CD4-positive, alpha-beta T cell treated with Interleukin-17A for 4 hours (primary cell): Measurements from ENCODE around the gene LTB4R.
"Not testable (repeated sequence)": the region's sequence is repeated elsewhere in the genome, so short reads cannot be mapped to it uniquely, and the experiment has no call there.

Experiments
- DNase-seq: peaks from one replicate; pipeline ENCODE4 v3.0.0-alpha.2; 2020; ENCODE audit warnings: mixed read lengths

LTB4R gene

DNA sequence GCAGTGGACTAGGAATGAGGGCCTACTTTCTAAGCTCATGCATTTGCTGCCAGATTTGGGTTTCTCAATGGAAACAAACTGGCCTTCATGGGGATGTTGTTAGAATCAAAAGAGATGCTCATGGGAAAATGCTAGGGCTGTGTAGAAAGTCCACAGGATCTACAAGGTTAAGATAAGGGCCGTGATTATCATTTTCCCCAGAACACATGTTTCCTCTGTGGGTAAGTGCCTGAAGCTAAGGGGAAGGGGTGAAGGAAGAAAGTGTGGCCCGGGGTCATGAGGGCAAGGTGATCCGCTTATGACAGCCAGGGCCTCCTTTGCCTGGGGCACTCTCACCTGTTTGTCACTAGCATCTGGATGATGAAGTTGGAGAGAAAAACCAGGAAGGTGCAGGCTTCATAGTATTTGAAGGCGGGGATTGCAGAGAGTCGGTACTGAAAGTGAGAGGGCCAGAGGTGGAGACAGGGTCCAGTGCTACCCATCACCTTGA, 13.8 kb downstream of the LTB4R start:
- DNase-seq: no peak

GRCh38 chr14:24325963-24326362, 14.7 kb downstream of the LTB4R start:
- no peak for DNase-seq

DNA sequence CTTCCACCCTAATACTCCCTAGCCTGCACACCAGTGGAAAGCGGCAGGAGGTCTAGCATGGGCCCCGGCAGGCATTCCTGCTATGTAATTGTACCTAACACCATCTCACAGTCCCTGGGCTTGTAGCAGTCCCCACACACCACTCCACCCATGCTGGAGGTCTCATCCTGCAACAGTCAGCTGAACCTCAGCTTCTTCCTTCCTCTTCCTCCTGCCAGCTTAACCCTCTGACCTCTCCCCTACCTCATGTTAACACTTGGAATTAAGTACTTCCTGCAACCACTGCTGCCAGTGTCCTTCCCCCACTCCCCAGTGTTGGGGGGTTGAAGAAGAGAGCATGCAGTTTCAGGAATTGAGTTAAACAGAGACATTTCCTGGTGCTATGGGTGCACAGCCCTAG, 16.0 kb downstream of the LTB4R start:
- DNase-seq: no peak

- not testable (repeated sequence) for DNase-seq
Measured at GRCh38 chr14:24327914-24328313, 16.6 kb downstream of the LTB4R start.

GRCh38 chr14:24329073-24329663, 17.9 kb downstream of the LTB4R start:
- no peak for DNase-seq

- DNase-seq: peak; percentile 56
Measured at GRCh38 chr14:24329736-24330135, 18.4 kb downstream of the LTB4R start.

DNA sequence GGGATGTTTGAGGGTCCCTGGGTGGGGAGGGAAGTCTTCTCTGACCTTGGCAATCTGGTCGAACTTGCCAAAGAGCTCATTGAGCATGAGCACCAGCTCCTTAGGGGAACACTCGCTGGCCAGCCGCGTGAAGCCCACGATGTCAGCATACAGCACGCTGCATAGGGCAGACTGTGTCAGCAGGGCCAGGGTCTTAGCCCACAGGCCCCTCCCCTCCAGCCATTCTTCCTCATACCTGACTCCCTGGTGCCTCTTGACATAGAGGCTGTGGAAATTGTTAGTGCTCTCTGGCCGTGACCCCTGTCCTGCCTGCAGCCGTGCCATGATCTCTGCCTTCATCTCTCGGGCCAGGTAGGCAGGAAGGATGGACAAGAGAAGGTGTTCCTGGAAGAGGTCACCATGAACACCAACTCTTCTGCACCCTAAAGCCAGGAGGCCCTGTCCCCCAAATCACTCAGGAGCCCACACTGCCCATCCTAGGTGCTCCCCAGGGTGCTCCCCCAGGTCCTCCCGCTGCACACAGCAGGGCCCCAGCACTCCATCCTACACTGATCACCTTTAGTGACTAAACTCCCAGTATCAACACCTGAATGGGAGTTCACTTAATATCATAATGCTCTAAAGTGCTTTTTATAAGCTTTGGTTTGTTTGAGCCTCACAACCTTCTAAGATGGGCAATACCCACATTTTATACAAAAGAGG, 19.8 kb downstream of the LTB4R start:
- no peak for DNase-seq

DNA sequence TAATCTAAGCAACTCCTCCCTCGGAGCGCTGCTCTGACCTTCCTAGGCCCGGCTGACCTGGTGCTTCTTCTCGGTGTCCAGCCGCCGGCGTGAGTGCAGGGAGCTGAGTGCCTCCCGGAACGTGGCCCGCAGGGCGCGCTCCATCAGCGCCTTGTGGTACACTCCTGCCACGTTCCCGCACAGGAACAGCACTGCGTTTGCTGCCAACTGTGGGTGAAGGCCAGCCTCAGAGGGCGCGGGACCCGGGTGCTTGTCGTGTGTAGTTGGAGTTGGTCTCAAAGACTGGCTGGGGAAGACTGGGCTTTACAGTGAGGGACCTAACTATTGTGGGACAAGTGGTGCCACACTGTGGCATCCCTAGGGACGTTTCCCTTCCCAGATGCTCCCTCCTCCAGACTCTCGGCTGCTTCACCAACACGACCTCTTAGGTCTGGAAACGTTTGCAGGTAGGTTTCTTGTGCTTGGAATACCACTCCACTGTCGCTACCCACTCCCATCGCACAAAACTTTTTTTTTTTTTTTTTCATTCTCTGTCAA, 20.5 kb downstream of the LTB4R start:
- no peak for DNase-seq

DNA sequence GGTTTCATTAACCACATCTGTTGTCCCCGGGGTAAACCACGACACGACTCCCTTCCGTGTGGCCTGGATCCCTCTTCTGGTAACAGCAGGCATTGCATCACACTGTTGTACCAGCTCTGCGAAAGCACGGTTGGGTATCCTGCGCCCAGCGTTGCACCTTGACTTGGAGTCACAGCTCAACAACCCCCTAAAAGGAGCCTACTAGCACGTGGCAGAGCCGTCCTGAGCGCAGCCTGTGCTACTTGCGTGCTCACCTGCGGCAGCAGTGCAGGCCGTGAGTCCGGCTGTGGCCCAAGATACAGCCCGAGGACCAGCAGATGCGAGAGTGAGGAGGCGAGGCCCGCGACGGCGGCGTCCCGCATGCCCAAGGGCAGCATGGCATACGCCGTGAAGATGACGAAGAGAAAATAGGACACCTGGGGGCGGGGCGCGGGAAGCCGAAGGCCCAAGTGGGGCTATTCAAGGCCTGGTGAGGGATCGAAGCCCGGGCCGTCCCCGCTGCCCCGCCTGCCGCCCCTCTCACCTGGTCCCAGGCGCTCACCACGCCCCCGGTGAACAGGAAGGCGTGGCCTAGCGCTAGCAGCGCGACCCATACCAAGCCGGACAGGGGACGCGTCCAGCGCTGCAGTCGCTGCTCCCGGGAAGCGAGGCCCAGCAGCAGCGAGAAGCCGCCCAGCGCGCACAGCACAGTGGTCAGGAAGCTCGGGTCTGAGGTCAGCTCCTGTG, 21.1 kb downstream of the LTB4R start:
- DNase-seq: peak; percentile 87

DNA sequence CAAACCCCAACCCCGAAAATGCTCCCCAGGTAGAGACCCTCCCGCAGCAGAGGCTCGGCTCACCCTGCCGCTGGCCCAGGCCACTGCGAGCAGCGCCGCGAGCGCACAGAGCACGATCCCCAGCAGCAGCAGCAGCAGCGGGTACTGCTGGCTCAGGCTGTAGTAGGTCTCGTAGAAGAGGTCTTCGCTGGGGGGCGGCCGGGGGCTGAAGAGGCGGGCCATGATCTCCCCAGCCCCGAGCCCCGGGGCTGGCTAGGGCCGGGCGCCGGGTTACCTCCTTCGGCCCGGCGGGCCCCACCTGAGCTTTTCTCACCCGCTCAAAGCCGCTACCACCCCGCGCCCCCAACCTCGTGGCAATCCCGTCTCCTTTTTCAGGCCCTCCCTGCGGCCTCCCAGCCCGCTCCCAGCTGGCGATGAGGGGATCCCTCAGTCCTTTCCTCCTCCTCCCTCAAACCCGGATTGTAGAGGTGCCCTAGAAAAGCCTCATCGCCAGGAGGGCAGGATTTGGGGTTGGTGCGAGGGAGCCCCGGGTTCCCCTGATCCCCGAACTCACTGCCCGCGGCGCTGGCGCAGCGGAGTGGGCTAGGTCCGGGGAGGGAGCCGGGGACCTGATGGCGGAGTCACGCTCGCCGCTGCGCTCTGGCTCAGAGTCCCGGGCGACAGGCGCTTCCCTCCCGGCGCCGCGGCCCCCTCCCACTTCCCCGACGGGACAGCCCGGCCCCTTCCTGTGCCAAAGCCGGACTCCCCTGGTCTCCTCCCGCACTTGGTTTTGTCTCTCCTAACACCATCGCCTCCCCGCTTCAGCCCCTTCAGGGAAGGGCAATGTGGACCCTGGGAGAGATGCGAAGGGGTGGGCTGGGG, 23.4 kb downstream of the LTB4R start, which contains the start of gene ADCY4:
Gene ADCY4, minus strand, starts transcription at position 641 of the 861 bp plus-strand sequence. Its CDS starts 419 bp downstream, at position 222.
- peak; percentile 38 for DNase-seq

DNA sequence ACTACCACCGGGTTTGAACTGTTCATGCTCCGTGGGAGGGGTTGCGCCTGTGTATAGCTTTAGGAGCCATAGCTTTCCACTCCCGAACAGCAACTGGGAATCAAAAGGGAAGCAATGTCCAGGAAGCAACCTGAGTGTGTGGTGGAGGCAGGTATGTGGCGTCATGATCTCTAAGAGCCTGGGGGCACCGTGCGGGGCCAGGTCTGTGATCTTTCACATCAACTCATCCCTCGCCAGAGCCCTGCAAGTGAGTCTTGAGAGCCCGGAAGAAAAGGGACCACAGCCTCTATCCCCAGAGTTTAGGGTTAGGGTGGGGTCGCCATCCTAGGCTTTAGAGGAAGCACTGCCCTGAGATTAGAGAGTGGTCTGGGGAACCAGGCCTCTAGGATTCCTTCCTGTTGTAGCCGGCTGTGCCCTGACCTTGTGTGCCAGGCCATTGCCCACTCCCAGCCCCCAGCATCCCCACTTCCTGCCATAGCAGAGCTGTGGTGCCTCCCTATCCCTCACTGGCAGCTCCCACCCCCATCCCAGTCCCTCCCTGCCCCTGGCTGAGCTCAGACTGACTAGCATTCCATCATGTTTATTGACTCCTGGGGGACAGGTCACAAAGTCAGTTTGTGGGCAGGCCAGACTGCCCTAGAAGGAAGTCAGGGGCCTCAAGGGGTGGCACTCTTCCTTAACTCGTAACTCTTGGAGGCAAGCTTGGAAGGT, 24.3 kb downstream of the LTB4R start:
- no peak for DNase-seq

GRCh38 chr14:24337144-24337823, 26.0 kb downstream of the LTB4R start:
- DNase-seq: no peak

DNA sequence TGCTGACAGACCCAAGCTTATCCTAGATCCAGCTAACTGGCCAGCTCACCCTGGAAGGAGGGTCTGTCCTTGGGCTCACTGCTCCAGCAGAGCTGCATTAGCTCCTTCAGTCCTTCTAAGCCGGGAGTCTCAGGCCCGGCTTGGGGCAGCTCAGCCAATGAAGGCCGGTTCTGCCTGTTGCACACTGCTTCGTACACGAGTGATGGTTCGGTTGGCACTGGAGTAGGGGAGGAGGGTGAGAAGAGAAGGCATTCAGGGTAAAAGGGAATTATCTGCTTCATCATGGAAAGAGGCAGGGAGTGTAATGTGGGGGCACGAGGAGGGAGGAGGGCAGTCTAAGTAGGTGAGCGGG, 26.5 kb downstream of the LTB4R start:
- no peak for DNase-seq

DNA sequence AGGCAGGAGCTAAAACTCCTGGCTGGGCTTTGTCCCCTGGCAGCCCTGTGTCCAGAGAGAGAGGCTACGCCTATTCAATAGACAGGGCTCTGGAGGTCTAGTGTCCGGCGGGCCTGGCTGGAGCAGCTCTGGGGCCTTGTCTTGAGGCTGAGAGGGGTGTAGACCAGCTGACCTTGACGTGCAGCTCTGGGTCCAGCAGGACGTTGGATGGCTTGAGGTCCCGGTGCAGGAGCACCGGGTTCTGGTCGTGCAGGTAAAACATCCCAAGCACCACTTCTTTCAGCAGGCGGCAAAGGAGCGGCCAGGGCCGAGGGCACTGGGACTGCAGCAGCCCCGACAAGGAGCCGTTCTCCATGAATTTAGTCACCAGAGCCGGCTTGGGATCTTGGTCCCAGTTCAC, 27.5 kb downstream of the LTB4R start:
- DNase-seq: no peak

DNA sequence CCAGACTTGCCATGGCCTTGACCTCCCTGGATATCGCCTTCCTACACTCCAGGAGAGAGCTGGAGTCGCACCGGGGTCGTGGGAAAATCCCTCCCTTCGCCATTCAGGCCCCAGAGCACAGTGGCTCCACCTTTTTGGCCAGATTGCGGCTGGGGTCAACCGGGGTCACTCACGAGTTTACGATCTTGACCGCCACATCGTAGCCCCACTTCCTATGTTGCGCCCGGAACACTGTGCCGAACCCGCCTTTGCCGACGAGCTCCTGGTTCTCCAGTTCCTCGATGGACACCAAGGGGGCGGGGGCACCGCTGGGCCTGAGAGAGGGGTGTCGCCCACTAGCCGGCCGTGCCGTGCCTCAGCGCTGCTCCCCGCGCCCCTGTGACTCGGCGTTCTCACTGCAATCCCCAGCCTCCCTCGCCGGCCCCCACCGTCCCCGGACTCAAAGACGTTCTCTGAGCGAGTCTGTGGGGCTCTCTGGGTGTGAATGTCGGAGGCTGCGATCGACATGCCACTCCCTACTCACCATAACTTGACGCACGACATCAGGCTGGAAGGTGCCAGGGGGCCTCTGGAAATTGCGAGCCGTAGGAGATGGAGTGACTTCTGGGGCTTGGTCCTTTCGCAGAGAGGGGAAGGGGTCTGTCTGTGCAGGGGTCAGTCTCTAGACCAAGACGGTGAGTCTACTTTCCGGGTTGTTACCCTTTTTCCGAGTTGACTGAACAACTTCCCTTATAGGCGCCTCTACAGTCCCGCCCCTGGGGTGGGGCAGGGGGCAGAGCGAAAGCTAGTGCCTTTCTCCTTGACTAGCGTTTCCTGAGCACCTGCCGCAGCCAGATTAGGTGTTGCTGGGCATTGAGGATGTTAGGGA, 28.2 kb downstream of the LTB4R start, which contains the start of gene RIPK3:
Gene RIPK3, minus strand, starts transcription at position 708 of the 868 bp plus-strand sequence. Its CDS starts 165 bp downstream, at position 543.
- peak; percentile 85 for DNase-seq

DNA sequence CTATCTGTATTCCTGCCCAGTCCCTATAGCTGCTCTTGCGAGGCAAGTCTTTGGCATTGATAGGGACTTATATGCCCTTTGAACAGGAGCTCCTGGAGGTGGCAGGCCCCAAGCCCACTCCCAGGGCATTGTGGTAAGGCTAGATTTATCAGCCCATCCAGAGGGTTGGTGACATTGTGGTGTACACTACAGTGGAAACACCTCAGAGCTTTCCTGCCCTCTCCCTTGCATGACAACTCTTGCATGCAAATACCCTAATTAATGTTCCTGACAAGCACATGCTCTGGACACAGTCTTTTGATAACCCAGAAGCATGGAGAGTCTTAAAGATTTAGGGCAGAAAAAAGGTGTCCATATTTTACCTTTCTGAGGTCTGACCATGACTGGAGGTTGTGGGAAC, 29.3 kb downstream of the LTB4R start:
- no peak for DNase-seq

DNA sequence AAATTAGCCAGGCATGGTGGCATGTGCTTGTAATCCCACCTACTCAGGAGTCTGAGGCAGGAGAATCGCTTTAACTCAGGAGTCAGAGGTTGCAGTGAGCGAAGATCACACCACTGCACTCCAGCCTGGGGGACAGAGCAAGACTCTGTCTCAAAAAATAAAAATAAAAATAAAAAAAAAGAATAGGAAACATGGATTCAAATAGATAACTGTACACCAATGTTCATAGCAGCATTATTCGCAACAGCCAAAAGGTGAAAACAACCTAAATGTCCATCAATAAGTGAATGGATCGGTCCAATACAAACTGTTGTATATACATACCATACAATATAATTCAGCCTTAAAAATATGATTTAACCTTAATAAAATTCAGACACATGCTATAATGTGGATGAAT, 31.6 kb downstream of the LTB4R start:
- DNase-seq: no peak

GRCh38 chr14:24343795-24344660, 32.7 kb downstream of the LTB4R start:
- no peak for DNase-seq

- no peak for DNase-seq
Measured at GRCh38 chr14:24347134-24347533, 35.8 kb downstream of the LTB4R start.
